Lower leg skin (tissue), 3 donors: ENCODE results near the gene STX4.

Experiments used
- CTCF ChIP-seq, 3 donors: fragments of 450-650 bp; IDR thresholded peaks; one replicate each; pipeline ENCODE4 v1.5.1; 2016; ENCODE audit warnings: antibody characterized with exemption in 3 of 3, mild to moderate bottlenecking in 3 of 3, moderate library complexity in 2 of 3
- POLR2A ChIP-seq, 2 donors: fragments of 450-650 bp; IDR thresholded peaks; one replicate each; pipeline ENCODE4 v1.6.1; 2016 to 2017; ENCODE audit warnings: antibody characterized with exemption in 2 of 2, mild to moderate bottlenecking in 1 of 2, moderate library complexity in 1 of 2

GRCh38 chr16:31084584-31085302, 51.4 kb downstream of the STX4 start:
- TF ChIP-seq POLR2A (IDR thresholded peaks at IDR 0.05) = no peak
- no peak for TF ChIP-seq CTCF (IDR thresholded peaks at IDR 0.05)
